CD4-positive, CD25-positive, alpha-beta regulatory T cell (primary cell): ENCODE measurements around the gene TPMT. TPM values are rescaled to one million over a fixed set of nuclear protein-coding genes. Genes with fewer than 3 reads are reported as not detected.

Source experiments
- polyA plus RNA-seq, 4 donors: library from polyadenylated mRNA; unstranded; fragments of 300-500 nt; fragmentation: Illumina TruSeq; gene quantifications; one replicate each; pipeline ENCODE4 v1.2.3, GENCODE V29; 2021
- total RNA-seq: library from RNA; stranded (reverse); gene quantifications from one replicate; pipeline ENCODE4 v1.2.3, GENCODE V29; 2022

Gene TPMT
- total and polyA plus RNA-seq, 5 donors from 2014 or later: 8.3 to 19.4 (median 14.8) TPM

Other genes starting within 250 kb of the TPMT start
- gene KIF13A, start 167.4 kb downstream of the TPMT start, total RNA-seq: 0.49 TPM
- gene KIF13A, start 167.4 kb downstream of the TPMT start, polyA plus RNA-seq: not detected
- 0.67 TPM for gene NHLRC1, start 32.4 kb downstream of the TPMT start, total RNA-seq
- gene NHLRC1, start 32.4 kb downstream of the TPMT start, polyA plus RNA-seq: 1 to 10 TPM; 1.7 to 2.3 (median 2.0) TPM
- 13.1 TPM for gene KDM1B, start 345 bp upstream of the TPMT start, total RNA-seq
- gene KDM1B, start 345 bp upstream of the TPMT start, polyA plus RNA-seq: 1 to 10 TPM in 3 of 4 donors, under 1 TPM in 1; 0.94 to 3.2 (median 2.2) TPM
- 75.3 TPM for gene DEK, start 109.5 kb upstream of the TPMT start, total RNA-seq
- 10 to 100 TPM; 34.9 to 73.1 (median 66.9) TPM for gene DEK, start 109.5 kb upstream of the TPMT start, polyA plus RNA-seq
- 1.6 TPM for gene RNF144B, start 232.3 kb upstream of the TPMT start, total RNA-seq
- gene RNF144B, start 232.3 kb upstream of the TPMT start, polyA plus RNA-seq: 1 to 10 TPM in 2 of 4 donors, under 1 TPM in 2; 0.21 to 1.7 (median 1.0) TPM